ENCODE results near the gene WNT5A.

The WNT5A gene

DNA sequence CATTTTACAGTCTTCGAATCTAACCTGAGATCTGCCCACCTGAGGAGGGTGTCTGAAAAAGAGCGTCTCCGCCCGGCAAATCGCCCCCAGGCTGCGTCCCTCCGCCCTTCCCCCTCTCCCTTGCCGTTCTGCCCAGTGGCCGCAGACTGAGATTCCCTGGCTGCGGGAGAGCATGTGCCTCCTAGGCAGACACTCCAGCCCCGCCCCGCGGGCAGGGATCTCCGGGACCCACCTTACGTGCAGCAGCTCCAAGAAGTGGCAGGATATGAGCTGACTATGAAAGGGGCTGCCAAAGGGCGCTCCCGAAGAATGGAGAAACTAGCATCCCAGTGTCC is 2.7 kb upstream of the WNT5A start:
- TF ChIP-seq, protein P1, sequence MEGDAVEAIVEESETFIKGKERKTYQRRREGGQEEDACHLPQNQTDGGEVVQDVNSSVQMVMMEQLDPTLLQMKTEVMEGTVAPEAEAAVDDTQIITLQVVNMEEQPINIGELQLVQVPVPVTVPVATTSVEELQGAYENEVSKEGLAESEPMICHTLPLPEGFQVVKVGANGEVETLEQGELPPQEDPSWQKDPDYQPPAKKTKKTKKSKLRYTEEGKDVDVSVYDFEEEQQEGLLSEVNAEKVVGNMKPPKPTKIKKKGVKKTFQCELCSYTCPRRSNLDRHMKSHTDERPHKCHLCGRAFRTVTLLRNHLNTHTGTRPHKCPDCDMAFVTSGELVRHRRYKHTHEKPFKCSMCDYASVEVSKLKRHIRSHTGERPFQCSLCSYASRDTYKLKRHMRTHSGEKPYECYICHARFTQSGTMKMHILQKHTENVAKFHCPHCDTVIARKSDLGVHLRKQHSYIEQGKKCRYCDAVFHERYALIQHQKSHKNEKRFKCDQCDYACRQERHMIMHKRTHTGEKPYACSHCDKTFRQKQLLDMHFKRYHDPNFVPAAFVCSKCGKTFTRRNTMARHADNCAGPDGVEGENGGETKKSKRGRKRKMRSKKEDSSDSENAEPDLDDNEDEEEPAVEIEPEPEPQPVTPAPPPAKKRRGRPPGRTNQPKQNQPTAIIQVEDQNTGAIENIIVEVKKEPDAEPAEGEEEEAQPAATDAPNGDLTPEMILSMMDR (IDR thresholded peaks at IDR 0.05; ENCODE audit: control insufficient read depth, insufficient read depth, low read depth, low read length, missing control alignments) = no peak
- no peak overlapping the region for H3K4me3 ChIP-seq (ENCODE audit: control insufficient read depth, low read depth, low read length)
- no peak for DNase-seq (ENCODE audit: low read depth)

DNA sequence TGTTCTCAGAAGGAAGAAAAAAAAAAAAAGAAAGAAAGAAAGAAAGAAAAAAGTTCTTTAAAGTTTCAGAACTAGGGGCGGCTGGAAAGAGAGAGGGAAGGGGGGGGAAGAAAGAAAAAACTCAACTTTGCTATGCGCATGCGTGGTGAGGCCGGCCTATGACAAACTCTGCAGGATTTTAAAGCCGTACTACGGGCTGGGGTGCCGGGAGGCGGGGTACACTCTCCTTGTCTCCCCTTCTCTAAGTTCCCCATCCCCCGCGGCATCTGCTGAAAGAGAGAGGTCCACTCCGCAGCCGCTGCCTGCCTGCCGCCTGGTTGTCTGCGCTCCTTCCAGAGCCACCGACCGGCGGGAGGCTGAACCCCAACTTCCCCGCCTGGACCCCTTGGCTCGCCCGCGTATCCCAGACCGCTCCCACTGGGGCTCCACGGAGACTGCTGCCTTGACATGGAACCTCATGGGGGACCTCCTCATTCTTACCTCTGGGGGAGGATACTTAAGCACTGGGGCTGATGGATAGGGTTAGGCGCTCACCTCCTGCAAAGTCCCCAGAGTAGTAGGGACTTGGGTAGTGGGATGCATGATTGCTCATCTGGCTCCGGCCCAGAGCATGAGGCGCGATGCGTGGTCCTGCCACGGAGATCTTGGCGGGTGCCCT is 1.4 kb upstream of the WNT5A start:
- H3K4me3 ChIP-seq (ENCODE audit: control insufficient read depth, low read depth, low read length) = peak overlapping the region; percentile 68
- peak; percentile 80 for DNase-seq (ENCODE audit: low read depth)
- TF ChIP-seq, protein P1 (IDR thresholded peaks at IDR 0.05; ENCODE audit: control insufficient read depth, insufficient read depth, low read depth, low read length, missing control alignments) = no peak

DNA sequence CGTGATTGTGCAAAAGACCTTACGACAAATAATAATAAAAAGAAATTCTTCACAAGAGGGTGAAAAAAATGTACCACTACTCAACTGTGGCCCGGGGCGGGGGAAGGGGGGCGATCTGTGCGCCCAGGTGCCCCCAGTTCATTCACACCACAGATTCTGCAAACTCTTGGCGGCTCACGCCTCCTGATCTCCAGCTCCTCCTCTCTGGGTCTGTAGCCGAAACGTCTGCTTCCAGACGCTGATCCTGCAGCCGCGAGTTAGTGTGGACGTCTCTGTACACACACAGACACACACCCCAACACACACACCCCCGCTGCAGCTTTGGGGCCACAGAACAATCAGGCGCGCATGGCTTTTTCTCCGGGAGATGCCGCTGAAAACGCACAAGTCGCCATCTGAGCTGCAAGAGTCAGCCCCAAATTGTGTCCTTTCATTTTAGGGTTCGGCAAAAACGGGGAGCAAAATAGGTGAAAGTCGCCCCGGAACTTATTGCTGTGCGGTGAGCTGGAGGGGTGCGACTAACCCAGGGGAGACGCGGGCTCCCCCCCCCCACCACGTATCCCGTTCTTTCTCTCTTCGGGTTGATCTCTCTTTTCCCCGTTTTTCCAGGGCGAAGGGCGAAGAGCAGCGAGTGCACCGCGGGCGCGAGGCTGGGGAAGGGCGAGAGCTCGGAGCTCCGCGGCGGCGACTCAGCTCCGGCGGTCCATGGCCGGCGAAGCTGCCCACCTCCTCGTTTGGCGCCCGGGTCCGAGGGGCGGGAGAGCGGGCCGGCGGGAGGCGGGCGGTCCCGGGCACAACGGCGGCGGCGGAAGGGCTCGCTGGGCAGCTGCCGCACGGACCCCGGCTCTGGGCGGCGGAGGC is 505 bp upstream of the WNT5A start:
- TF ChIP-seq, protein P1 (IDR thresholded peaks at IDR 0.05; ENCODE audit: control insufficient read depth, insufficient read depth, low read depth, low read length, missing control alignments) = no peak
- DNase-seq (ENCODE audit: low read depth) = no peak
- H3K4me3 ChIP-seq (ENCODE audit: control insufficient read depth, low read depth, low read length) = peak overlapping the region; percentile 68

DNA sequence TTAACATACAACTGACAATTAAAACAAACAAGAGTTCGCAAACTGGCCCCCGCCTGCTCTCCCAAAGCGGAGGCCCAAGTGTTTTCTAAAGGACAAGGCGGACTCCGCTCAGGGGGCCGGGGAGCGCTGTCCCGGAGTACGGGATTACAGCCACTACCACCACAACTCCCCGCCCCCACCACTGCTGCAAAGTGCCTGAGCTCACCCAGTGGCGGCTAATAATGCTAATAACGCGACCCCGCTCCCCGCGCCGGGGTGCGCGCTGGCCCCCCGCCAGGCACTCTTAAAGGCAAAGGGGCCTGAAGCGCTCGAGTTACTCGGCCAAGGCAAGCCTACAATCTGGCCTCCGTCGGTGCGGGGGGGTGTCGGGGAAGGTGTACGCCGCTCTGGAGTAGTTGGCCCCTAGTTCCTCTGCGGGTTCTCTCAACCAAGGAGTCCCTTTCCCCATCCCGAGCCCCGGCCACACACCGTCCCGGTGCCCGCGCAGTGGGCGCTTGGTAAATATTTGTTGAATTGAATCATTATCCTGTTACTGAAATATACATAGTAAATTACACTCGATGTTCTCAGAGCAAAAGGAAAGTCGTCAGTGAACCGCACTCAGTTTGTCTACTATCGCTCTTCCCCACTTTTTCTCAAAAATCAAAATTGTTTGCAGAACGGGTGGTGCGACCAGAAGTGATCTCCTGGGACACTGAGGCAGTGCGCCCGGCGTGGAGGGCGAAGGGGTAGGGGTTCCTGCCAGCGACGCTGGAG is 827 bp downstream of the WNT5A start:
- TF ChIP-seq, protein P1 (IDR thresholded peaks at IDR 0.05; ENCODE audit: control insufficient read depth, insufficient read depth, low read depth, low read length, missing control alignments) = no peak
- DNase-seq (ENCODE audit: low read depth) = no peak
- H3K4me3 ChIP-seq (ENCODE audit: control insufficient read depth, low read depth, low read length) = peak overlapping the region; percentile 68

DNA sequence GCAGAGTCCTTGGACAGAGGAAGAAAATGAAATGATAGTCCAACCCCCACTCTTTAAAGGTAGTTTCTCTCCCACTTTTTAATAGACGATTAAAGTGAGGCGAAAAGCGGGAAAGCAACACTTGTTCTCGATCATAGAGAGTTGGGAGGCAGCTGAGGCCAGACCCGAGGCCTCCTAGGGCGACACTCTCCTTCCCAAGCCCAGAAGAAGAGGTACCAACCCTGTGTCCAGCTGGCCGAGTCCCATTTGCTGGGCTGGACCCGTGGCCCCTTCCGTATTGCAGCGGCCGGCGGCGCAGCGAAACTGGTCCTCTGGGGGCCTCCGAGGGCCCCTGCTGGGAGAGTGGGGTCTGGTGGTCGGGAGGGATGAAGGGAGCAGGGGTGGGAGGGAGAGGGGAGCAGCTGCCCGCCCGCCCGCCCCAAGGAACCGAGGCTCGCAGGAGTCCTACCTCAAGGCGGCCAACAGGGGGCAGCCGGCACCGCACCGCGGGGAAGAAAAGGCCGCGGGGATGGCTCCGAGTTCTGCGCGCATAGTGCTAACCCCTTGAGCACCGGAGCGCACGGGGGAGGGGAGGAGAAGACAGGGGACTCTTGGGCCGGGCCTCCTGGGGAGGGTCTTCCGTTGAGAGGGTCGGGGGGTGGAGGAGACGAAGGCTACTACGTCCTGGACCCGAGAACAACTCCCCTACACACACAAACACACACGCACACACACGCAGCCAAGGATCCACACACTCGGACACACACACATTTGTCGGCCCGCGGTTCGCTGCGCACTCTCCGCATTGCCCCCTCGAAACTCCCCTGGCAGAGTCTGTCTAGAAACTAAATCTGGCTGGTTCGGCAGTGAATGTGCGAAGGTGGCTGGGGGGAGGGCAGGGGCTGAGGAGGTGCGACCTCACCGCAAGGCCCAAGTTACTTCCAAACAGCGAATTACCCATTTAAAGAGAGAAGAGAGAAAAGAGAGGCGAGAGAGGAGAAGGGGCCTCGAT is 2.0 kb downstream of the WNT5A start:
- no peak for DNase-seq (ENCODE audit: low read depth)
- TF ChIP-seq, protein P1 (IDR thresholded peaks at IDR 0.05; ENCODE audit: control insufficient read depth, insufficient read depth, low read depth, low read length, missing control alignments) = peak; percentile 78
- peak overlapping the region; percentile 68 for H3K4me3 ChIP-seq (ENCODE audit: control insufficient read depth, low read depth, low read length)
